Measurements from ENCODE around the gene GIMAP5. TPM values are rescaled to one million over a fixed set of nuclear protein-coding genes. Genes with fewer than 3 reads are reported as not detected.

GIMAP5 gene
- total and polyA plus RNA-seq, 2 donors (not counting 3 experiments of a cell fraction or from before 2014, with no cell fraction given), result 0.44 to 18.9 TPM

GRCh38 chr7:150766334-150766709 lies 29.1 kb downstream of the GIMAP5 start:
- no TSS peak for BruUV-seq (replicated peaks)
- H3K27me3 ChIP-seq (ENCODE audit: control insufficient read depth in 2 of 2, insufficient read depth in 2 of 2, low read length in 2 of 2), result no peaks in the 10 kb centered on the region

More at GRCh38 chr7:150766334-150766709, 29.1 kb downstream of the GIMAP5 start:
- Histone ChIP-seq H3K9me3 (replicated peaks; ENCODE audit: control insufficient read depth, insufficient read depth, low read length) (no peaks in the 10 kb centered on the region), H4K20me1 (replicated peaks; ENCODE audit: control insufficient read depth, extremely low read depth, insufficient read depth, low read length) (no peaks in the 10 kb centered on the region), H3K36me3 (ENCODE audit: control insufficient read depth in 2 of 2, extremely low read depth in 1 of 2, insufficient read depth in 2 of 2, low read length in 2 of 2) (no peaks in the 10 kb centered on the region), H3K4me2 (ENCODE audit: insufficient read depth, low read length) (no peak overlapping the region), H3K9me1 (replicated peaks; ENCODE audit: control insufficient read depth, extremely low read depth, insufficient read depth, low read length) (no peaks in the 10 kb centered on the region), H3K79me2 (ENCODE audit: control insufficient read depth, insufficient read depth, low read length) (no peaks in the 10 kb centered on the region), H3K27ac (ENCODE audit: insufficient read depth, low read depth, low read length) (no peak overlapping the region), H3K9ac (replicated peaks; ENCODE audit: extremely low read depth, insufficient read depth, low read length) (no peak overlapping the region), H3K4me1 (ENCODE audit: control insufficient read depth, extremely low read depth, insufficient read depth, low read length) (peaks cover 2% of the 10 kb centered on the region), H3K4me3 (replicated peaks in 1 of 3; ENCODE audit: insufficient read depth in 1 of 3, low read depth in 1 of 3, low read length in 3 of 3) (no peak overlapping the region), H2AFZ (ENCODE audit: low read depth, low read length) (no peak overlapping the region)
- CTCF ChIA-PET, result no interaction called here
- no peak for TF ChIP-seq MAX (IDR thresholded peaks at IDR 0.05; ENCODE audit: insufficient read depth, insufficient read length)
- TF ChIP-seq CTCF (IDR thresholded peaks at IDR 0.05; ENCODE audit: extremely low read depth in 1 of 2, insufficient read depth in 1 of 2, low read depth in 1 of 2, low read length in 2 of 2), result no peak
- TF ChIP-seq MYC (IDR thresholded peaks at IDR 0.05; ENCODE audit: low read depth, low read length), result no peak
- TF ChIP-seq FOS (IDR thresholded peaks at IDR 0.05; ENCODE audit: borderline replicate concordance, insufficient read depth, low read length), result no peak
- TF ChIP-seq GATA2 (IDR thresholded peaks at IDR 0.05; ENCODE audit: insufficient read depth, insufficient read length, low read depth, low read length), result no peak
- TF ChIP-seq POLR2A (IDR thresholded peaks at IDR 0.05; ENCODE audit: low read depth, low read length), result no peak
- no peak for TF ChIP-seq EZH2 (IDR thresholded peaks at IDR 0.05; ENCODE audit: borderline replicate concordance, low read depth, low read length, severe bottlenecking)
- TF ChIP-seq POLR2AphosphoS5 (IDR thresholded peaks at IDR 0.05; ENCODE audit: insufficient read depth, low read depth, low read length), result no peak
- no peak for TF ChIP-seq JUN (IDR thresholded peaks at IDR 0.05; ENCODE audit: borderline replicate concordance, insufficient read depth, insufficient read length, low read depth)
- dilution Hi-C loops (cut with MboI; ENCODE audit: extremely low pct_ligation_motif_present, low sequenced_read_pairs), result no loop called here
- POLR2A ChIA-PET, result no interaction called here
- FAIRE-seq, result no peak
- peak; percentile 28 for DNase-seq (ENCODE audit: low read depth, low spot score)
- intact Hi-C loops (cut with micrococcal nuclease), result no loop called here

All from endothelial cell of umbilical vein (primary cell).